Measurements from ENCODE around the gene PTCH2.
"Not testable (repeated sequence)": the region's sequence is repeated elsewhere in the genome, so short reads cannot be mapped to it uniquely, and the experiment has no call there.

Gene PTCH2

GRCh38 chr1:44839576-44839975, 3.5 kb downstream of the PTCH2 start:
- in situ Hi-C loops (cut with MboI; ENCODE audit: low sequenced_read_pairs) = no loop called here

- in situ Hi-C loops (cut with MboI; ENCODE audit: low sequenced_read_pairs) = not testable (repeated sequence)
Observed at GRCh38 chr1:44838294-44838693, 4.8 kb downstream of the PTCH2 start.

DNA sequence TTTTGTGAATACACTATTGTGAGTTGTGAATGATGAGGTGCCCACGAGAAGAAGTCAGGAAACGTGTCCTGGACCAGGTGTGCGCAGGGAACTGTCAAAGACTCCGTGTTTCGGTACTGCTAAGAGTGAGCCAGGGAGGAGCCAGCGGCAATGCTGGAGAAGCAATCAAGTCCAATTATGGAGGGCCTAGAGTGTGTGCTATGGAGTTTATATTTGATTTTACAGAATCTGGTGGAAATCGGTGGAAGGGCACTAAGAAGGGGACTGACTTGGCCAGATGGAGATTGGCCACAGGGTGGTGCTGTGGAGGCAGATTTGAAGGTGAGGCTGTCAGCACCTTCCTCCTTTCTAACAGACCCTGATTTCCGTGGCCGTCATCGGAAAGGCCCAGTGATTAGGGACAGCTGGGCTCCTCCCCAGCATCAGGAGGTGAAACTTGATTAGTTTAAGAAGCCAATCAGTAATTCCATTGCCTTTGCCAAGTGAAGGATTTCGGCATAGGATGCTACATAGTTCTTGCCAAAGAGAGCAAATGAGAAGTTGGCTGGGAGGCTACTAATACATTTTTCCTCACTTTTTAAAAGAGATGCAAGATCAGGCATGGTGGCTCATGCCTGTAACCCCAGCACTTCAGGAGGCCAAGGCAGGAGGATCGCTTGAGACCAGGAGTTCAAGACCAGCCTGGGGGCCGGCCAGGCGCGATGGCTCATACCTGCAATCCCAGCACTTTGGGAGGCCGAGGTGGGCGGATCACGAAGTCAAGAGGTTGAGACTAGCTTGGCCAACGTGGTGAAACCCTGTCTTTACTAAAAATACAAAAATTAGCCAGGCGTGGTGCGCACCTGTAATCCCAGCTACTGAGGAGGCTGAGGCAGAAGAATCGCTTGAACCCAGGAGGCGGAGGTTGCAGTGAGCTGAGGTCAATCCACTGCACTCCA, 7.0 kb downstream of the PTCH2 start:
- in situ Hi-C loops (cut with MboI; ENCODE audit: low sequenced_read_pairs) = no loop called here

DNA sequence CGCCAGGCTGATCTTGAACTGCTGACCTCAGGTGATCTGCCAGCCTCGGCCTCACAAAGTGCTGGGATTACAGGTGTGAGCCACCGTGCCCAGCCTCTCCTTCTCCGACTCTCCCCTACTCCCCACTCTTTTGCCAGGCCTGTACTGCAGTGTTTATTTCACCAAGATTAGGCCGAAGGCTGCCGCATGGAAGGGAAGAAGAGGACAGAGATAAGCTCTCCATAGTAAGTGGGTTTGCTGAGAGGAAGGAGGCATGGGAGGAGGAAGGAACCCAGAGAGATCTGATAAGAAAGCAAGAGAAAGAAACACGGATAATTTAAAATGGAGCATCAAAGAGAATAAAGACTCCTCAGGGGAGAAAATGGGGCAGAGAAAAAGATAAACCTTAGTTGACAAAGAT, 8.7 kb downstream of the PTCH2 start:
- in situ Hi-C loops (cut with MboI; ENCODE audit: low sequenced_read_pairs) = no loop called here

GRCh38 chr1:44832056-44832705, 10.9 kb downstream of the PTCH2 start:
- in situ Hi-C loops (cut with MboI; ENCODE audit: low sequenced_read_pairs) = no loop called here

DNA sequence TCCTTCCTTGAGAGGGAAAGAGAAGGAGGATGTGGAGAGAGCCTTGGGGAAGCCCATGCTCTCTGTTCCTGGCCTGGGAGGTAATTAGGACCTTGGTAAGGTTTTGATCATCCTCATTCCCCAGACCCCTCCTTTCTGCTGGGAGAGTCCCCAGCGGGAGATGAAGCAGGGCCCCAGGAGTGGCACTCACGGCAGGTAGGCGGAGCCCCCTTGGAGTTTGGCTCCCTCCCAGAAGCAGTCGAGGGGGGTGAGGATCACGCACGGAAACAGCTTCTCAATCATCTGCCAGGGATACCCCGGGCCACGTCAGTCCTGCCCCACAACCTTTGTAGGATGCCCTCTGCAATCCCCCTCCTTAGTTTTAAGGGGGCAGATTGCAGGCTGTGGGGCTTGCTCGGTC, 11.5 kb downstream of the PTCH2 start:
- in situ Hi-C loops (cut with MboI; ENCODE audit: low sequenced_read_pairs) = no loop called here

DNA sequence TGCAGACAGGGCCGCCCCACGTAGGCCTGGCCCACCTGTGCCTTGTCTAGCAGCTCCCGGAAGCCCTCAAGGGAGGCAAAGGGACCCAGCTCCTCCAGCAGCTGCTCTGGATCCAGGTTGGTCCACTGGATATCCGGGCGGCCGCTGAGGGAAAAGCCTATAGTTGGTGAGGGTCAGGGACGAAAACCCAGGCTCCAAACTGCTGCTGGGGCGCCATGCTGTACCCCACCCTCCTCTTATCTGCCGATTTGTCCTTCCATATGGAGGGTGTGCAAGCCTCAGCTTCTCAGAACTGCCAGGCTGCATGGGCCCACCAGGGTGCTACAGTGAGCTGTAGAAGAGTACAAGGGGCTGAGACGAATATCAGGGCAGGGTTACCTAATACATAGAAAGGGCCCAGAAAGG, 12.2 kb downstream of the PTCH2 start:
- in situ Hi-C loops (cut with MboI; ENCODE audit: low sequenced_read_pairs) = no loop called here

GRCh38 chr1:44829506-44830384, 13.3 kb downstream of the PTCH2 start:
- in situ Hi-C loops (cut with MboI; ENCODE audit: low sequenced_read_pairs) = no loop called here

- in situ Hi-C loops (cut with MboI; ENCODE audit: low sequenced_read_pairs) = no loop called here
Observed at GRCh38 chr1:44828841-44829440, 14.1 kb downstream of the PTCH2 start.

- in situ Hi-C loops (cut with MboI; ENCODE audit: low sequenced_read_pairs) = no loop called here
Observed at GRCh38 chr1:44828003-44828651, 14.9 kb downstream of the PTCH2 start.

DNA sequence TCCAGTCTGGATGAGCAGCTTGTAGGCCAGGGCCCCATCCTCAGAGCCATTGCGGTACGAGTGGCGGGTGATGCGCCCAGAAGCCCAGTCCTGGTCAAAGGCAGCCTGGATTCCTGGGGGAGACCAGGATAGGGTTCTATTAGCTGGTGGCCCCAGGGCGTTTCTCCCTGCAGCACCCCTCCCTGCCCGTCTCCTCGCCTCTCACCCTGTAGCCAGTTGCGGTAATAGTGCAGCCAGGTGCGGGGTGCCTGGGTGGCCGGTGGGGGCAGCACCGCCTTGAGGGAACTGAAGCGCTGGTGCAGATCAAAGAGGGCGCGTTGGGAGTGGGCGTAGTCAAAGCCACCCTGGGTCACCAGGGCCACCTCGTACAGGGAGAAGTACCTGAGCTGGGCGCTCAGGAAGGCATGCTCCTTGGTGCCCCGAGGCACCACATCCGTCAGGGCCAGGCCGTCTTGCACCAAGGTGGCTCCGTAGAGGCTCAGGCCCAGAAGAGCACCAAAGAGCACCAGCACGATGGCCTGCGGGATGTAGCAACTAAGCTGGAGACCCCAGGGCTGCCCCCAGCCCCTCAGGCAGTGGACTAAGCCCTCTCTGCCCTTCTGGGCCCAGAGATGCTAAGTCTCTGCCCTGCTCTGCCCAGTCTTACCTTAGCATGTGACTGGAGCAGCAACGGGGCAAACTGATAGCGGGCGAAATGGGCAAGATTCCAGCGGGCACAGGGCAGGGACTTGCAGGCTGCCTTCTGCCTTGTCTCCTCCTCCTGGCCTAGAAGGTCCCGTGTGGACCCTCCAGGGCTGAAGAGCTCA, 15.7 kb downstream of the PTCH2 start:
- in situ Hi-C loops (cut with MboI; ENCODE audit: low sequenced_read_pairs) = no loop called here

DNA sequence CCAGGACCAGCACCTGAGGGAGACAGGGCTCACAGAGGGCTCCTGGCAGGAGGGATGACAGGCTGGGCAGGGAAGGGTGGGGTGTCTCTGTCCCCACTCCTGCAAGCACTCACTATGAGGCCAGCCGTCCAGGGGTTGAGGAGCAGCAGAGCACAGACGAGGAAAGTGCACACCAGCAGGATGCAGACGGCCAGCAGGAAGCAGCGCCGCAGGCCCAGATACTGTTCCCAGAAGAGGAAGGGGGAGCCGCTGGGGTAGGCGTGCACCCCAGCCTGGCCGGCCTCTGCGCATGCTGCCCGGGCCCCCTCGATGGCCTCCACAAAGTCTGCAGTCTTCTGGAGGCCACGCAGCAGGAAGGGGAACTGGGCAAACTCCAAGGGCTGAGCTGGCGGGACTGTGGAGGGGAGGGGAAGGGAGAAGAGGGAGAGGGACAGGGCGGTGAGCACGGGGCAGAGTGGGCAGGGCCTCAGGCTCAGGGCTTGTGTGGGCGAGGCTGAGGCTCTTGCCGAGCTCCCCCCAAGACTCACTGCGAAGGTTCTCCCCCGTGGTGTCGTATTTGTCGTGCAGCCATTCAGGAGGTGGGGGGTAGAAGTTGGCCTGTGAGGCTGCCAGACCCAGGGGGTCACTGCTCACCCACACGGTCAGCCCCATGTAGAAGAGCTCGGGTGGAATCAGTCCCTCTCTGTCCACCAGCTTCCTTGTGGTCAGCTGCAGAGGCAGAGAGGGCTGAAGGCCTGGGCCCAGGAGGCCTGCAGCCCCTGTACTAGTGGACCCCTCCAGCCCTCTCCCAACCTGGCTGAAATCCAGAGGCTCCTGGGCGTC, 16.5 kb downstream of the PTCH2 start:
- in situ Hi-C loops (cut with MboI; ENCODE audit: low sequenced_read_pairs) = no loop called here

DNA sequence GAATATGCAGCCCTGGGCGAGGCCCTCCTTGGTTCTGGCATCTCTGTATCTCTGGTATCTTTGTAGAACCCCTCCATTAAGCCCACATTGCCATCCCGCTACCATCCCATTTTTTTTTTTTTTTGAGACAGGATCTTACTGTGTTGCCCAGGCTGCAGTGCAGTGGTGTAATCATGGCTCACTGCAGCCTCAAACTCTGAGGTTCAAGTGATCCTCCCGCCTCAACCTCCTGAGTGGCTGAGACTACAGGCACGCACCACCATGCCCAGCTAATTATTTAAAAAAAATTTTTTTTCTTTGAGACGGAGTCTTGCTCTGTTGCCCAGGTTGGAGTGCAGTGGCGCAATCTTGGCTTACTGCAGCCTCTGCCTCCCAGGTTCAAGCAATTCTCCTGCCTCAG, 18.7 kb downstream of the PTCH2 start:
- in situ Hi-C loops (cut with MboI; ENCODE audit: low sequenced_read_pairs) = loop anchor here (25.0 kb wide), 1 partner anchor 188 kb away; the partner anchor contains the start of genes HECTD3 and UROD

- in situ Hi-C loops (cut with MboI; ENCODE audit: low sequenced_read_pairs) = loop anchor here (25.0 kb wide), 1 partner anchor 189 kb away; the partner anchor contains the start of genes HECTD3 and UROD
Observed at GRCh38 chr1:44822981-44823451, 20.0 kb downstream of the PTCH2 start.

GRCh38 chr1:44822131-44822701, 20.8 kb downstream of the PTCH2 start:
- in situ Hi-C loops (cut with MboI; ENCODE audit: low sequenced_read_pairs) = loop anchor here (25.0 kb wide), 1 partner anchor 190 kb away; the partner anchor contains the start of genes HECTD3 and UROD

GRCh38 chr1:44821240-44821715, 21.8 kb downstream of the PTCH2 start:
- in situ Hi-C loops (cut with MboI; ENCODE audit: low sequenced_read_pairs) = loop anchor here (25.0 kb wide), 1 partner anchor 191 kb away; the partner anchor contains the start of genes HECTD3 and UROD

All from HL-60/S4 treated with retinoic acid at 250 ng/mL for 4 days and 3 days (cell line).